NCI-H2227 (cell line): ENCODE results near the gene GNAL.

Experiments used
- DNase-seq: peaks from one replicate; lab custom pipeline; 2025; ENCODE audit not compliant: unreplicated experiment; lab: John Stamatoyannopoulos, UW

Gene GNAL

DNA sequence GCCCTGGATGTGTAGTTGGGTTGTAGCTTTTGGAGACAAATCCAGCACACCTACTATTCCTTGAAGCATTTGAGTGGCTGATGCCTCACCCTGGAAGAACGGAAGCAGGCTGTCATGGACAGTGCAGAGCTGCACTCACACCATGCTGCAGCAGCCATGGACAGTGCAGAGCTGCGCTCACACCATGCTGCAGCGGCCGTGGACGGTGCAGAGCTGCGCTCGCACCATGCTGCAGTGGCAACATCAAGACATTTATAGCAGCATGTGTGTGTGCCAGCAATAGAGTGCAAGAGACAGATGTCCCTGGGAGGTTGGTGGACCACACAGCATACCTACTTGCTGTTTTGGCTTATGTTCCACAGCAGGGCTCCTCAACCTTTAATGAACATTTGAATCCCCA lies 30.6 kb downstream of the GNAL start:
- no peak for DNase-seq

DNA sequence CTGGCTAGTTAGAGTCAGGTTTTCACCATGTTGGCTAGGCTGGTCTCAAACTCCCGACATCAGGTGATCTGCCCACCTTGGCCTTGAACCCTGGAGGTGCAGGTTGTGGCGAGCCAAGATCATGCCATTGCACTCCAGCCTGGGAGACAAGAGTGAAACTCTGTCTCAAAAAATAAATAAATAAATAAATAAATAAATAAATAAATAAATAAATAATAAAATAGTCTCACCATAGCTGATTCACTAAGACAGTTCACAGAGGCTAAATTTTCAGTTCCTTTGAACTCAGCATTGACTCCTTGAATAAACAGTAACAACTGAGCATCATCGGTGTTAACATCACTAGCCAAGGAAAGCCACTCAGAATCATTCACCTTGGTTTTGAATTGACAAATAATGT lies 32.7 kb downstream of the GNAL start:
- no peak for DNase-seq

DNA sequence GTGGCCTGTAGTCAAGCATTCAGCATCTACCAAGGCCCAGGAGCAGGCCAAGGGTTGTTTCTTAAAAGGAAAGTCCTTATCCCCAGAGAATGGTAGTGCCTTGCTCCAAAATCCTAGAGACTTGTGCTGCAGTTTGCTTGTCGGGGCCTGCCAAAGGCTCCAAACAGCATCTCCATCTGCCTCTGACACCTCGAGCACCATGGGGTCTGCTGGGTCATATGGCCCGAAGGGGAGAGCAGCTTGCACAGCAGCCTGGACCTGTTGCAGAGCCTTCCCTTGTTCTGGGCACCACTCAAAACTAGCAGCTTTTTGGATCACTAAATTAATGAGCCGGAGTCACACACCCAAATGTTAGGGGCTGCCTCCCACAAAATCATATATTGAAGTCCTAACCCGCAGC lies 35.7 kb downstream of the GNAL start:
- no peak for DNase-seq

DNA sequence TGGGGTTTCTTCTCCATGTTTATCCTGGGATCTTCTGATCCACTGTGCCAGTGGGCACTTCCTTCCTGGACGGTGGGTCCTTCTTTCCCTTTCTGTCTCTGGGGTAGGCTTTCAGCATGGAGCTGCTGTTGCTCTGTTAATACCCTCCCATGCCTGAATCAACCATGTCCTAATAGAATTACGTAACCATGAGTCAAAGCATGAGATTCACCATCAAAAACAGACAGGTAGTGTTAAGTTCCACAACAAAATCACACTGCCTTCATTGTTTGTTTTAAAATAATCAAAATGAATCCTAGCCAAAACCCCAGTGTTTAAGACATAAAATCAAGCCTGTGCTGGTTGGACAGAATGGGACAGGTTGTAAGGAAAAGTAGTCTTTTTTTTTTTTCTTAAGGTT lies 37.5 kb downstream of the GNAL start:
- no peak for DNase-seq

DNA sequence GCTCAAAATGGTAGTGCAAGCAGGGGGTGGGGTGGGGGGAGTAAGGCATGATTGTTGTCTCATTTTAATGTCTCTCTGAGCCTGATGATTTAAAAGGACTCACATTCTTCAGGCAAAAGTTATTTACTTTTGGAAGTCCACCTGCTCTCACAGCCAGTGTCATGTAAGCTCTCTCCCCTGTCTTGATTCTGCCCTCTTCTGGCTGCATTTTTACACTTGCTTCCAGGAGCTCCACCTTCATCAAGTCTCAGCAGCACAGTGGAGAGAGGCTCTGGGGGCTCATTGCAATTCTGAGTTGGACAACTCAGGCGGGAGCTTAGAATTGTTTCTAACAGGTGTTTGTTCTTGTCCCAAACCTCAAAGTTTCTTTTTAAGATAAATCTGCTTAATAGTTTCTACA lies 39.2 kb downstream of the GNAL start:
- DNase-seq = peak; percentile 3

DNA sequence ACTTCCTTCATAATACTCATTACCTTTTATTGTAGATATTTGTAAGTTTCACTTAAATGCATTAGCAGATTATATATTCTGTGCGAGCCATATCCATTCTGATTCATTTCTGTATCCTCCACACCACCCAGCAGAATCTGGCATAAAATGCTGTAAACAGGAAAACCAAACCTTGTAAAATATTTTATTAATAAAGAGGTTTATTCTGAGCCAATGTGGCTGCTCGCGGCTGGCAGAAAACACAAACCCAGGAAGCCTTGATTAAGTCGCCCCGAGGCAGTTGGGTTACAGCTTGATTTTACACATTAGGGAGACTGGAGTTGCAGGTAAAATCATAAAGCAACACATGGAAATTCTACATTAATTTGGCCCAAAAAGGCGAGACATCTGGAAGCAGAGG lies 40.5 kb downstream of the GNAL start:
- DNase-seq = no peak

DNA sequence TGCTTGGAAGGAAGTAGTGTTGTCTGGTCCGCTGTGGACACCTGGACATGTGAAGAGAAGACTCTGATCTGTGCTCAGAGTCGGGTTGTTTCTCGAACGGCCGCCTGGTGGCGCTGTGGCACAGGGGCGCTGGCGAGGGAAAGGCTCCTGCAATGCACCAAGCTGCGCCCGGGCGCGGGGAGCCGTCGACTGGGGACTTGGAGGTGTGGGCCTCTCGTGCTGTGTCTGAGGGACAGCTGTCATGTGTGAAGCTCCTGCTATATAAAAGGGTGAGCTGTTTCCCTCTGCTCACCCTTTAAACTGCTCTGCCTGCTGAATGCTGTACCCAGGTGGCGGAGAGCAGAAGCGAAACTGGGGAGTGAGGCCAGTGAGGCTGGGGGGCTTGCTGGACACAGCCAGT lies 44.0 kb downstream of the GNAL start:
- DNase-seq = peak; percentile 88

DNA sequence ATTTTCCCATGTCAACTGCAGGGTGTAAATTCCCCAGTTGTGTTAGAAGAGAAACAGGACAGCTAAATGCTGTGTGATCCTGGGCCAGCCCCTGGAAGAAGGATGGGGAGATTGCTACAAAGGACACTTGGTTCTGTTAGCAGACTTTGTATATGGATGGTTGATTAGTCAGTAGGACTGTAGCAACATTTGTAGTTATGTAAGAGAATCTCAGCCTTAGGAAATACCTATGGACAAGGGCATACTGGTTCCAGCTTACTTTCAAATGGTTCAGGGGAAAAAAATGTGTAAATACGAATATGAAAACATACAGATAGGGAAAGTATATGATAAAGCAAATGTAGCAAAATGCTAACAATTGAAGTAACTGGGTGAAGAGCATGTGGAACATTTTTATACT lies 47.6 kb downstream of the GNAL start:
- no peak for DNase-seq

DNA sequence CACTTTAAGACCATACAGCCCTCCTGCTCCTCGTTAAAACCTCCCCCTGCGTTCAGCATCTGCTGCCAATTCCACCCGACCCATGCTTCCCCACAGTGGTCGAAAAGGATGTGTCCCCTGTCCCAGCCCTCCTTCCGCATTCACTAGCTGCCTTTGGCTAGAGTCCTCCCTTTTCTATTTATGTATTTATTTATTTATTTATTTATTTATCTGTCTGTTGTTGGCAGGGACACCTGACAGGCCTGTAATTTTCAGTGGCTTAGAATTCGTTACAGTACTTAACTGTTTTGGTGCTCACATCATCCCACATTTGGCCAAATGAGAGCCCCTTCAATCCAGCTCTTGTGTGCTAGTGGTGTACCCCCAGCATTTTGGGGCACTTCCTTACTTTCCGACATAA lies 50.8 kb downstream of the GNAL start:
- DNase-seq = no peak

DNA sequence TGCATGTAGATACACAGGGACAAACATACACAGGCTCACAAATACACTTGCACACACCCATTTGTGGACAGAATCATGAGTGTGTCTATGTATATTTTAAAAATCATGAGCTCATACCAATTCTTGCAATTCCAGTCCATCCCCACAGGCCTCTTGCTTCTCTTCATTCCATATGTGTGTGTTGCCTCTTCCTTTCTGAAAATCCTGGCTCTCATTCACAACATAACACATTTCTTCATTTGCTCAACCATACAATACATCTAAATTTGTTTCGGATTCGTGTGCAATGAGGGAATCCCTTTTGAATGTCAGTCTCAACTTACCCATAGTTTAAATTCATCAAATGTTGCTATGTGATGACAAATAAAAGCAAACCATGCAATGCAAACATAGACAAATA lies 51.4 kb downstream of the GNAL start:
- DNase-seq = no peak

DNA sequence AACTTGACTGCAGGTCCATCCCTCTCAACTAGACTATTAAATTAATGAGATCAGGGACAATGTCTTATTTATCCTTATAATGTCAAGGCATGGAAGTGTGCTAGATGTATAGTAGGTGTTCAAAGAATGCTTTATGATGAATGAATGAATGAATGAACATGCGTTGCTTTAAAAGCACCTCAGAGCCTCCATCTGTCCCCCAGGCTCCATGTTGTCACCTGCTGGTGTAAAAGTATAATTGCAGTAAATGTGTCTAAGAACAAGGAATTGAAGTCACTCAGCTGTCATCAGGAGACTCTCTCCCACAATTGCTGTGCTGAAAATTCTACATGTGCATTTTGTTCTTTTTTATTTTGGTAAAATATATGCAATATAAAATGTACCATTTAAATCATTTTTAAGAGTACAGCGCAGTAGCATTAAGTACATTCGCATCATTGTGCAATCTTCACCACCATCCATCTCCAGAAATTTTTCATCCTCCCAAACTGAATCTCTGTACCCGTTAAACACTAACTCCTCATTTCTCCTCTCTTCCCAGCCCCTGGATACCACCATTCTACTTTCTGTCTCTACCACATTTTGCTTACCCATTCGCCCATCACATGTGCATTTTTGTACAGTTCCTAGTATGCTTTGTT lies 52.6 kb downstream of the GNAL start:
- peak; percentile 40 for DNase-seq

DNA sequence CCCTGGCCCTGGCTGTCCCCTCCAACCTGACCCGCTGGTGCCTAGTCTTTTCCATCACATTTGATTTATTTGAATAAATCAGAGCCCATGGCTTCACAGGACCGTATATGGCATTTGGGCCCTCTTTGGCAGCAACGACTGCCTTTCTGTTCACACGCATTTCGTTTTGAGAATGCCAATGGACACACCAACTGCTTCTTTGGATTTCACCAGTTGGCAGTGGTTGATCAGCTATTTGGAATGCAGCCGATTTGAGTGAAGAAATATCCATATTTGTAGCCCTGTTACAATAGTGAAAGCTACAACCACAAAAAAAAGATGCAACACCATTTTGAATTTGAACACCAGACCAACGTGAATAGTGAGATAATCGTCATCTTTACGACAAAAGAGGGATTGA lies 56.5 kb downstream of the GNAL start:
- no peak for DNase-seq

DNA sequence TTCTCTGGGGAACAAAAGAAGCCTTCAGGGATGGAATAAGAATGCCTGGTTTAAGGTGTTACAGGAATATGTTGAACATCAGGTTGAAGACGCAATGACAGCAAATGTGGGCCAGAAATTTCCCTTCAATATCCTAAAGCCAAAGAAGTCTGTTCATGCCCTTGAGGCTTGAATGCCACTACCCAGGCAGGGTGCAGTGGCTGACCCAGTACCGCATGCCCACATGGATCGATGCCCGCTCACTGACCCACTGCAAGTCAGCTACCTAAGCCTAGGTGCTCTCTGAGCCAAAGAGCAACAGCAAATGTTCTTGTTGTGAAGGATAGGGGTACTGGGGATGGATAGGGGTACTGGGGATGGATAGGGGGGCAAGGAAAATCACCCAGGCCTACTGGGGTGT lies 58.2 kb downstream of the GNAL start:
- DNase-seq = no peak

DNA sequence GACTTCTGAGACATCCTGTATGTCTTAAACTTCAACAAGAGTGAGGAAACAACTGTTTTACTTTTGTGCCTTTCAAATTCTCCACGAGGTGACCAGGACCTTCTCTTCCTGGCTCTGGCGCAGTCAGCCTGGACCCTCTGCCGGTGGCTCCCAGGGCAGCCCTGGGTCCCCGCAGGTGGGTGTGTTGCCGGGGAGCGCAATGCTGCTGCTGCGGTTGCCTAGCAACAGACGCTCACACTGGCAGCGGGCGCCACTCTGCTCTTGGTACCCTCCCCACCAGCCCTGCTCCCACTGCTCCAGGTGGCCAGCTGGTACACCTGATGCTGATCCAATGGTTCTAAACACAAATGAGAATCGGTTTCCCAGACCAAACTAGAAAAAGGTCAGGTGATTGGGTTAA lies 58.7 kb downstream of the GNAL start:
- DNase-seq = peak; percentile 81

DNA sequence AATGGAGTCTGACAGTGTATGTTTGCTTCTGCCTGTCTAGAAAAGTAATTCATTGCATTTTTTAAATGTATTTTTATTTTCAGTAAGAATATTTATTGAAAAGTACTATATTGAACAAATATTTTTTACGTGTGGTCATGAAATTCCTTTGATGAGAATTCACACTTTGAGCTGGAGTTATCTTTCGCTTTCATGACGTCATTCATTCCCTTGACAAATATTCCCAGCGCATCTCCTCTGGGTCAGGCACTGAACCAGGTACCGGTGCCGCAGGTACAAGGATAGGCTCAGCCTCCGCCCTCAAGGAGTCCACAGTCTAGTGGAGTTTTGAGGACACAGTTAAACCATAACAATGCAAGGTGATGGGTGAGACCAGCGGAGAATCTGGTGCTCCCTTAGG lies 60.2 kb downstream of the GNAL start:
- no peak for DNase-seq

DNA sequence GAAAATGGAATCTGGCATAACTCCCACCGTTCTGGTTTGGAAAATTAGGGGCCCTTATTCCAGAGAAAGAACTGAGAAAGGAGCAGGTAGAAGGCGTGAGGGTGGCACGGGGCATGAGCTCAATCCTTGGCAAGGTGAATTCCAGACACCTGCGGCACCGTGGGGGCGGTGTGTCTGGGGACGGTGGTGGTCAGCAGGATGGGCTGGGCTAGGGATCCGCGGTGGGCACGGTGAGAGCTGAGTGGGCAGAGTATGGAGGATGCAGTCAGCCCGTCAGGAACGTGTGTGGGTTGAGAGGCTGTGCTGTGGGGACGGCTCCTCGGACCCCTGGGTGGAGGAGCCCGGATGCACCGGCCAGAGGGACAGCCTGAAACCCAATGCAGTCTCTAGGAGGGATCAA lies 61.1 kb downstream of the GNAL start:
- no peak for DNase-seq

DNA sequence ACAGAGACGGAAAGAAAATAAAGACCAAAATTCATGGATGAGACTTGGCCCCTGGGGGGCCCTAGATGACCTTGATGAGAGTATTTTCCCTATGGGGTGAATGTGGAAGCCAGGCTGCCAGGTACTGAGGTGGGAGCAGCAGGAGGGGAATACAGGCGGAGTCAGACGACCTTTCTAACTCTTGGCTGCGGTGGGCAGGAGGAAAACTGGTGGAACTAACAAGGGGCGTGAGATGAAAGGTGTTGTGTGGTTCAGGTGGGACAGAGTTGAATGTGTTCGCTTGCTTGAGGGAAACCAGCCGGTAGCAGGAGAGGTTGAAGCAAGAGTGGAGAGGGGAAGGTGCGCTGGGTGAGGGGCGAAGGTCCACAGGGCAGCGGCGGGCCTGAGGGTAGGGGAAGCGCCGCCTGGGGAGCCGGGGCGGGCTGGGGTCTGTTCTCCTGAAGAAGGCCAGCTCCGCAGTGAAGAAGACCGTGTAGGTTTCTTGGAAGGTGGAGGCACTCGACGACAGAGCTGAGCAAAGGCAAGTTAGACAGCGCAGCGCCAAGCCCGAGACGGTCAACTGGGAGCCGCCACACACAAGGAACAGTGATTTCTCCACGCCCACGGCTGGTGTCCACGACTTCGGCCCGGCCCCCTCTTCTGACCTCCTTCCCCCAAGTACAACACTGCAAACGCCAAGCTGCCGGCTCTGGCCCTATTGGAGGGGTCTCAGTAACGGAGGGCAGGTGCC lies 61.7 kb downstream of the GNAL start:
- no peak for DNase-seq

DNA sequence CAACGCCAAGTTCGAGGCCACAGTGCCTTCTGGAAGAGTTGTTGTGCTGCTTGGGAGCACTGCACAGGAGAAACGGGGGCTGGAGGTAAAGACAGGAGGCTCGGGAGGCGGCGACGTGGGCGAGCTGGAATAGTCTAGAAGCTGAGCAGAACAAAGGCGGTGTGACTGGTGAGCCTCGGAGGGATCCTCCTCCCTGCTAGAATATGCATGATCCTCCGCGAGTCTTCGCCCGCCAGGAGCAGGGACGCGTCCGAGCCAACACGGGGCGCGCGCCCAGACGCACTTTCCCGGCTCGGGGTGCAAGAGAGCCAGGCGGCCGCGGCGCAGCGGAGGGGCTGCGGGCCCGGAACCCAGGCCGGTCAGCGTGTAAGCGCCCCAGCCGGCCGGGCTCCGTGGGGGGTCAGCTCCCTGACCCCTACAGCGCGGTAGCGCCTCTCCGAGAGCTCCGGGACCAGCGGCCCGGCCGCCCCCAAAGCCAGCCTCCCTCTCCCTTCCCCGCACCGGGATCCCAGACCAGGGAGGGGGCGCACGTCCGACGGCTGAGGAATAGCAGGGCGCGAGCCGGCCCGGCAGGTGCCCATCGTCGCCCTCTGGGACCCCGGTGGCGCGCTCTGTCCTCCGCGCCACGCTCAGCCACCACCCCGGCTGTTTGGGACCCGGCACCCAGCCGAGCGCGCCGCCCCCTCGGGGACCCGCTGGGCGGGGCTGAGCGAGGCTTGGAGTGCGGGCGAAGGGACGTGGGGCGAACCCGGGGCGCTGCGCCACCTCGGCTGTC lies 62.5 kb downstream of the GNAL start:
- DNase-seq = peak; percentile 84

DNA sequence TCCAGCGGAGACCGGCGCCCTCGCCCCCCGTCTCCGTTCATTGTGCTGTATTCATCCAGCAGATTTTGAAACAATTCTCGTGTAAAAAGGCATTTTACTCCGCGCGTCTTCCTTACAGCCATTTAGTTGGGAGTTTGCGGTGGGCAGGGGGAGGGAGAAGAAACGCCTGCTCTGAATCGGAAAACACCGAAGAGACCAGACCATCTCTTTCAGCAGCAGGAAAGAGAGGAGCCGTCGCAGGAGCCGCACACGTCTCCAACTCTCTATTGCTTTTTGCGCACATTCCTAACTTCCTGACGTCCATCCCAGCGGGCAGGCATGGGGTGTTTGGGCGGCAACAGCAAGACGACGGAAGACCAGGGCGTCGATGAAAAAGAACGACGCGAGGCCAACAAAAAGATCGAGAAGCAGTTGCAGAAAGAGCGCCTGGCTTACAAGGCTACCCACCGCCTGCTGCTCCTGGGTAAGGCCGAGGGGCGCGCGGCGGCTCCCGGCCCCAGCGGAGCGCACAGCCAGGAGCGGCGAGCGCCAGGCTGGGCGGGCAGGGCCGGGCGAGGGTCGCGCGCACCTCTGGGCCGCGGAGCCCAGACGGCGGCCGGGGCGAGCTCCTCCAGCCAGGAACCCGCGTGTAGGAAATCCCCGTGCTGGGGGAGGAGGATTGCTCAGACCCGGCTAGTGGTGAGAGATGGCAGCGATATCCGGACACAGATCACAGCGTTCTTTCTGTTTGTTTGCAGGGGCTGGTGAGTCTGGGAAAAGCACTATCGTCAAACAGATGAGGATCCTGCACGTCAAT lies 63.2 kb downstream of the GNAL start:
- DNase-seq = peak; percentile 75

DNA sequence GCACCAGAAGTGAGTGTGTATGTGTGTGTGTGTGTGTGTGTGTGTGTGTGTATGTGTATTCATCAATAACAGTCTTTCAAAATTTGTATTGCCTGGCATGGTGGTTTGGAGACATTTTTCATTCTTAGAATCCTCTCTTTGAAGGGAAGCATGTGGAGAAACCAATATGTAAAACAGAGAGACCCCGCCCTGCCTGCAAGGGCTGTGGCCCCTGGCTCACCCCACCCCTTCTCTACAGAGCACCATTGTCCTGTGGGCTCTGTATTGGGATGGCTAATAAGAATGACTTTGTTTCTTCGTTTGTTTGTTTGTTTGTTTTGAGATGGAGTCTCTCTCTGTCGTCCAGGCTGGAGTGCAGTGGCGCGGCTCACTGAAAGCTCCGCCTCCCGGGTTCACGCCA lies 65.9 kb downstream of the GNAL start:
- no peak for DNase-seq

DNA sequence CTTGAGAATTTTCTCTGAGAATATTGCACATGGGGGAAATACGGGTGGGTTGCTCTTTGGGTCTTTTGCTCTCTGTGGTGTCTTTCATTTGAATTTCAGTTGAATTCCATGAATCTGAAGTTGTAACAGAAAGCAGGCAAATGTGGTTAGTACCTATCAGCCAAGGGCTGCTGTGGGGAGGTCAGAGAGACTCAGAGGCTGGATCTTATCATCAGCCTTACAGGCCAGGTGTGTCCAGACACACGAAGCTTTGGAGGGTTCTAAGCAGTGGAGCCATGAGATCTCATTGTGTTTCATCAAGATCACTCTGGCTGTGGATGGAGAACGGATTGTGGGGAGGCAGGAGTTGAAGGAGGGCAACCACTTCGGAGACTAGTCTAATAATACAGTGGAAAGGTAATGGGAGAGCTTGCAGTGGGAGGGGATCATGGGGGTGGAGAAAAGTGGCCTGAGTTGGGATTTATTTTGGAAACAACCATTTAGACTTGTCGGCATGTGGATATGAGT lies 68.1 kb downstream of the GNAL start:
- DNase-seq = no peak
